ENCODE data around the gene DHX38. TPM values are rescaled to one million over a fixed set of nuclear protein-coding genes. Genes with fewer than 3 reads are reported as not detected.

The DHX38 gene
- total and polyA plus RNA-seq, 2 of the 13 experiments (the other 11 are each of a cell fraction or from before 2014, with no cell fraction given): 54.4 to 85.9 TPM

GRCh38 chr16:72099377-72099818 is 5.8 kb downstream of the DHX38 start (continued):
- TF ChIP-seq TBX2 (CRISPR knock-in tag; IDR thresholded peaks at IDR 0.05; ENCODE audit: borderline replicate concordance): peak; percentile 32; the same call in 1 of the 2 replicates
- no peak for TF ChIP-seq ZNF766 (CRISPR knock-in tag; IDR thresholded peaks at IDR 0.05; ENCODE audit: borderline replicate concordance)
- no peak for TF ChIP-seq ZNF274 (CRISPR knock-in tag; IDR thresholded peaks at IDR 0.05)
- TF ChIP-seq SOX6 (IDR thresholded peaks at IDR 0.05): no peak
- 0 out of 2 replicates have a peak, but pooled peaks have one; percentile 11 for TF ChIP-seq SOX6 (CRISPR knock-in tag; IDR thresholded peaks at IDR 0.05)
- TF ChIP-seq, protein P1, sequence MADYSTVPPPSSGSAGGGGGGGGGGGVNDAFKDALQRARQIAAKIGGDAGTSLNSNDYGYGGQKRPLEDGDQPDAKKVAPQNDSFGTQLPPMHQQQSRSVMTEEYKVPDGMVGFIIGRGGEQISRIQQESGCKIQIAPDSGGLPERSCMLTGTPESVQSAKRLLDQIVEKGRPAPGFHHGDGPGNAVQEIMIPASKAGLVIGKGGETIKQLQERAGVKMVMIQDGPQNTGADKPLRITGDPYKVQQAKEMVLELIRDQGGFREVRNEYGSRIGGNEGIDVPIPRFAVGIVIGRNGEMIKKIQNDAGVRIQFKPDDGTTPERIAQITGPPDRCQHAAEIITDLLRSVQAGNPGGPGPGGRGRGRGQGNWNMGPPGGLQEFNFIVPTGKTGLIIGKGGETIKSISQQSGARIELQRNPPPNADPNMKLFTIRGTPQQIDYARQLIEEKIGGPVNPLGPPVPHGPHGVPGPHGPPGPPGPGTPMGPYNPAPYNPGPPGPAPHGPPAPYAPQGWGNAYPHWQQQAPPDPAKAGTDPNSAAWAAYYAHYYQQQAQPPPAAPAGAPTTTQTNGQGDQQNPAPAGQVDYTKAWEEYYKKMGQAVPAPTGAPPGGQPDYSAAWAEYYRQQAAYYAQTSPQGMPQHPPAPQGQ (CRISPR knock-in tag; IDR thresholded peaks at IDR 0.05; ENCODE audit: borderline replicate concordance): 0 out of 2 replicates have a peak, but pooled peaks have one; percentile 71
- TF ChIP-seq, protein P2, sequence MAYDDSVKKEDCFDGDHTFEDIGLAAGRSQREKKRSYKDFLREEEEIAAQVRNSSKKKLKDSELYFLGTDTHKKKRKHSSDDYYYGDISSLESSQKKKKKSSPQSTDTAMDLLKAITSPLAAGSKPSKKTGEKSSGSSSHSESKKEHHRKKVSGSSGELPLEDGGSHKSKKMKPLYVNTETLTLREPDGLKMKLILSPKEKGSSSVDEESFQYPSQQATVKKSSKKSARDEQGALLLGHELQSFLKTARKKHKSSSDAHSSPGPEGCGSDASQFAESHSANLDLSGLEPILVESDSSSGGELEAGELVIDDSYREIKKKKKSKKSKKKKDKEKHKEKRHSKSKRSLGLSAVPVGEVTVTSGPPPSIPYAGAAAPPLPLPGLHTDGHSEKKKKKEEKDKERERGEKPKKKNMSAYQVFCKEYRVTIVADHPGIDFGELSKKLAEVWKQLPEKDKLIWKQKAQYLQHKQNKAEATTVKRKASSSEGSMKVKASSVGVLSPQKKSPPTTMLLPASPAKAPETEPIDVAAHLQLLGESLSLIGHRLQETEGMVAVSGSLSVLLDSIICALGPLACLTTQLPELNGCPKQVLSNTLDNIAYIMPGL (CRISPR knock-in tag; IDR thresholded peaks at IDR 0.05; ENCODE audit: borderline replicate concordance in 1 of 2, low read depth in 1 of 2): 0 out of 4 replicates have a peak, but pooled peaks of 1 of the 2 experiments have one; percentile 33
- TF ChIP-seq MEIS1 (CRISPR knock-in tag; IDR thresholded peaks at IDR 0.05; ENCODE audit: borderline replicate concordance): peak; percentile 86; the same call in 1 of the 2 replicates
- TF ChIP-seq ZNF883 (CRISPR knock-in tag; IDR thresholded peaks at IDR 0.05; ENCODE audit: not compliant biosample characterization): peak; percentile 59
- no peak for TF ChIP-seq TP53 (CRISPR knock-in tag; conservative IDR thresholded peaks at IDR 0.05)
- peak; percentile 40; the same call in 1 of the 2 replicates for TF ChIP-seq ZNF747 (CRISPR knock-in tag; IDR thresholded peaks at IDR 0.05; ENCODE audit: borderline replicate concordance)
- TF ChIP-seq ZNF660 (CRISPR knock-in tag; IDR thresholded peaks at IDR 0.05; ENCODE audit: borderline replicate concordance, low read depth): no peak
- no peak for TF ChIP-seq BRF2 (CRISPR knock-in tag; IDR thresholded peaks at IDR 0.05)
- TF ChIP-seq, protein P3, sequence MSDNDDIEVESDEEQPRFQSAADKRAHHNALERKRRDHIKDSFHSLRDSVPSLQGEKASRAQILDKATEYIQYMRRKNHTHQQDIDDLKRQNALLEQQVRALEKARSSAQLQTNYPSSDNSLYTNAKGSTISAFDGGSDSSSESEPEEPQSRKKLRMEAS (IDR thresholded peaks at IDR 0.05): peak; percentile 37; the same call in 1 of the 2 replicates
- peak; percentile 76; the same call in 1 of the 2 replicates for TF ChIP-seq ZNF253 (CRISPR knock-in tag; IDR thresholded peaks at IDR 0.05; ENCODE audit: borderline replicate concordance)
- TF ChIP-seq ZNF605 (CRISPR knock-in tag; IDR thresholded peaks at IDR 0.05): no peak
- TF ChIP-seq ZNF788 (CRISPR knock-in tag; IDR thresholded peaks at IDR 0.05; ENCODE audit: borderline replicate concordance): 0 out of 2 replicates have a peak, but pooled peaks have one; percentile 26
- TF ChIP-seq DMTF1 (CRISPR knock-in tag; IDR thresholded peaks at IDR 0.05): 0 out of 2 replicates have a peak, but pooled peaks have one; percentile 71
- no peak for TF ChIP-seq SRSF9 (IDR thresholded peaks at IDR 0.05; ENCODE audit: borderline replicate concordance, insufficient read depth, low read depth, low read length, poor library complexity, severe bottlenecking)
- no peak for TF ChIP-seq PRMT3 (CRISPR knock-in tag; IDR thresholded peaks at IDR 0.05; ENCODE audit: borderline replicate concordance, low read depth)
- TF ChIP-seq EED (CRISPR knock-in tag; IDR thresholded peaks at IDR 0.05): peak; percentile 70
